Astrocyte (in vitro differentiated cells and primary cell): Measurements from ENCODE around the gene ARHGAP23. TPM values are rescaled to one million over a fixed set of nuclear protein-coding genes. Genes with fewer than 3 reads are reported as not detected.

Source experiments
- DNase-seq: peaks from one replicate; pipeline ENCODE4 v3.0.0-alpha.2; 2010; ENCODE audit warnings: low read depth
- FAIRE-seq: peaks from 2 replicates; lab custom pipeline; 2011; peaks lifted over from hg19 to GRCh38; lab: Jason Lieb, UNC
- H2AFZ ChIP-seq: 2 replicates; pipeline ENCODE4 v1.6.0; 2012; ENCODE audit warnings: low read depth, low read length, inconsistent platforms
- H3K27ac ChIP-seq: 2 replicates; pipeline ENCODE4 v1.5.1; 2011; ENCODE audit warnings: low read depth, low read length, inconsistent platforms
- H3K27me3 ChIP-seq: 2 replicates; pipeline ENCODE4 v1.6.0; 2011; ENCODE audit warnings: low read length, inconsistent platforms; ENCODE audit not compliant: insufficient read depth
- H3K36me3 ChIP-seq: 2 replicates; pipeline ENCODE4 v1.5.1; 2011; ENCODE audit warnings: low read length, inconsistent platforms; ENCODE audit not compliant: insufficient read depth
- H3K4me1 ChIP-seq: 2 replicates; pipeline ENCODE4 v1.5.1; 2011; ENCODE audit warnings: low read length, inconsistent platforms; ENCODE audit not compliant: insufficient read depth
- H3K4me2 ChIP-seq: 2 replicates; pipeline ENCODE4 v1.6.0; 2012; ENCODE audit warnings: low read length, inconsistent platforms
- H3K4me3 ChIP-seq: 2 replicates; pipeline ENCODE4 v1.5.1; 2011; ENCODE audit warnings: low read depth, mild to moderate bottlenecking, low read length, inconsistent platforms; ENCODE audit not compliant: insufficient read depth
- H3K79me2 ChIP-seq: 2 replicates; pipeline ENCODE4 v1.6.0; 2012; ENCODE audit warnings: mild to moderate bottlenecking, low read length, inconsistent platforms; ENCODE audit not compliant: insufficient read depth
- H3K9ac ChIP-seq: 2 replicates; pipeline ENCODE4 v1.6.0; 2012; ENCODE audit warnings: mild to moderate bottlenecking, low read length, inconsistent platforms
- H3K9me3 ChIP-seq: 2 replicates; pipeline ENCODE4 v1.5.1; 2012; ENCODE audit warnings: low read depth, mild to moderate bottlenecking, low read length, inconsistent platforms; ENCODE audit not compliant: insufficient read depth
- H4K20me1 ChIP-seq: 2 replicates; pipeline ENCODE4 v1.6.0; 2012; ENCODE audit warnings: low read length, inconsistent platforms; ENCODE audit not compliant: insufficient read depth
- H3K27ac Mint-ChIP-seq: one replicate; pipeline ENCODE4 v1.8.0; 2021; ENCODE audit warnings: mild to moderate bottlenecking, mixed read lengths; ENCODE audit not compliant: unreplicated experiment
- H3K27me3 Mint-ChIP-seq: one replicate; pipeline ENCODE4 v1.8.0; 2021; ENCODE audit warnings: low read depth, mixed read lengths; ENCODE audit not compliant: unreplicated experiment
- H3K36me3 Mint-ChIP-seq: one replicate; pipeline ENCODE4 v1.8.0; 2021; ENCODE audit warnings: low read depth, mixed read lengths; ENCODE audit not compliant: unreplicated experiment
- H3K4me1 Mint-ChIP-seq: one replicate; pipeline ENCODE4 v1.8.0; 2021; ENCODE audit warnings: low read depth, mixed read lengths; ENCODE audit not compliant: unreplicated experiment
- H3K4me3 Mint-ChIP-seq: one replicate; pipeline ENCODE4 v1.8.0; 2021; ENCODE audit warnings: mild to moderate bottlenecking, moderate library complexity, mixed read lengths; ENCODE audit not compliant: unreplicated experiment
- H3K9me3 Mint-ChIP-seq: one replicate; pipeline ENCODE4 v1.8.0; 2021; ENCODE audit warnings: mild to moderate bottlenecking, mixed read lengths; ENCODE audit not compliant: unreplicated experiment
- EZH2 ChIP-seq: IDR thresholded peaks from 2 replicates; pipeline ENCODE4 v1.6.1; 2012; ENCODE audit warnings: mild to moderate bottlenecking, low read length, inconsistent platforms; ENCODE audit not compliant: insufficient read depth
- total RNA-seq: library from RNA; stranded (reverse); gene quantifications from 2 replicates; pipeline ENCODE4 v1.2.1, GENCODE V29; 2021
- TF ChIP-seq, protein P1 (sequence below): IDR thresholded peaks from 2 replicates; pipeline ENCODE4 v1.5.1; 2011; ENCODE audit warnings: low read depth, mild to moderate bottlenecking, inconsistent platforms, low read length, moderate library complexity; ENCODE audit not compliant: insufficient read depth

Gene ARHGAP23
- total RNA-seq, 1 donor from 2014 or later, result 118 TPM

DNA sequence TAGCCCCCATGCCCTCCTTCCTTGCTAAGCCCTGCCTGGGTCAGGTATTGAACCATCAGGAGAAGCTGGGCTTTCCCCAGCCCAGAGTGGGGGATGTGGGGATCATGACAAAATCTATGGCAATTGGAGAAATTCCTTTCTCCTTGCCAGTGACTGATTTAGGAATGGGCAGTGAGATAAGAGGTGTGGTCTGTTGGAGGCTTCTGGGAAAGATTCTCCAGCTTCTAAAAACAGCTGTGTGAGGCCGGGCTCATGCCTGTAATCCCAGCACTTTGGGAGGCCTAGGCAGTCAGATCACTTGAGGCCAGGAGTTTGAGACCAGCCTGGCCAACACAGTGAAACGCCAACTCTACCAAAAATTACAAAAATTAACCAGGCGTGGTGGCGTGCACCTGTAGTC, 108.4 kb downstream of the ARHGAP23 start:
- Mint-ChIP-seq H3K36me3 (peaks cover 3% of the 10 kb centered on the region), H3K27me3 (peaks cover 41% of the 10 kb centered on the region), H3K4me3 (no peak overlapping the region), H3K4me1 (peaks cover 4% of the 10 kb centered on the region), H3K27ac (peak overlapping the region; percentile 34), H3K9me3 (peaks cover 1% of the 10 kb centered on the region)
- no peaks in the 10 kb centered on the region for H3K79me2 ChIP-seq
- H3K27ac ChIP-seq, result no peak overlapping the region
- no peak overlapping the region for H3K9ac ChIP-seq
- H2AFZ ChIP-seq, result no peak overlapping the region
- H3K4me3 ChIP-seq, result no peak overlapping the region
- H3K9me3 ChIP-seq, result no peaks in the 10 kb centered on the region
- DNase-seq (no peak), FAIRE-seq (no peak)
- TF ChIP-seq, protein P1, sequence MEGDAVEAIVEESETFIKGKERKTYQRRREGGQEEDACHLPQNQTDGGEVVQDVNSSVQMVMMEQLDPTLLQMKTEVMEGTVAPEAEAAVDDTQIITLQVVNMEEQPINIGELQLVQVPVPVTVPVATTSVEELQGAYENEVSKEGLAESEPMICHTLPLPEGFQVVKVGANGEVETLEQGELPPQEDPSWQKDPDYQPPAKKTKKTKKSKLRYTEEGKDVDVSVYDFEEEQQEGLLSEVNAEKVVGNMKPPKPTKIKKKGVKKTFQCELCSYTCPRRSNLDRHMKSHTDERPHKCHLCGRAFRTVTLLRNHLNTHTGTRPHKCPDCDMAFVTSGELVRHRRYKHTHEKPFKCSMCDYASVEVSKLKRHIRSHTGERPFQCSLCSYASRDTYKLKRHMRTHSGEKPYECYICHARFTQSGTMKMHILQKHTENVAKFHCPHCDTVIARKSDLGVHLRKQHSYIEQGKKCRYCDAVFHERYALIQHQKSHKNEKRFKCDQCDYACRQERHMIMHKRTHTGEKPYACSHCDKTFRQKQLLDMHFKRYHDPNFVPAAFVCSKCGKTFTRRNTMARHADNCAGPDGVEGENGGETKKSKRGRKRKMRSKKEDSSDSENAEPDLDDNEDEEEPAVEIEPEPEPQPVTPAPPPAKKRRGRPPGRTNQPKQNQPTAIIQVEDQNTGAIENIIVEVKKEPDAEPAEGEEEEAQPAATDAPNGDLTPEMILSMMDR, result no peak
- no peak for TF ChIP-seq EZH2
- no peaks in the 10 kb centered on the region for H3K36me3 ChIP-seq
- no peaks in the 10 kb centered on the region for H4K20me1 ChIP-seq
- H3K4me2 ChIP-seq, result no peak overlapping the region
- H3K4me1 ChIP-seq, result no peaks in the 10 kb centered on the region
- H3K27me3 ChIP-seq, result peaks cover 20% of the 10 kb centered on the region

DNA sequence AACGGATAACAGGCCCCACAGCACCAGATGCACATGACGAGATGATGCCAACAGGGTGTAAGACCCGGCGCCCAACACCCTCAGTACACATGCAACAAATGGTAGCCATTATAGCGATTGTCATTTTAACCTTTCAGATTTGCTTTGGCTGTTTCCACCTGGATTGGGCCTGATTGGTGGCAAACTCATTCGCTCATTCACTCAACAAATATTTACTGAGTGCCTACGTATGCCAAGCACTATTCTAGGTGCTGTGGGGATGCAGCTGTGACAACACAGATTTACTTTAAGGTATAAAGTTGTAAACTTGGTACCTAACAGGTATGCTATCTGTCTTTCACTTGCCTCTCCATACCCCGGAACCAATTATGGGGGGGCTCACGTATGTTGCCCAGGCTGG, 110.6 kb downstream of the ARHGAP23 start:
- Histone ChIP-seq H3K36me3 (no peaks in the 10 kb centered on the region), H3K9me3 (no peaks in the 10 kb centered on the region), H3K4me1 (no peaks in the 10 kb centered on the region), H2AFZ (no peak overlapping the region), H3K9ac (no peak overlapping the region), H3K27ac (no peak overlapping the region), H3K27me3 (peaks cover 17% of the 10 kb centered on the region), H4K20me1 (no peaks in the 10 kb centered on the region), H3K4me2 (no peak overlapping the region), H3K4me3 (no peak overlapping the region), H3K79me2 (no peaks in the 10 kb centered on the region)
- H3K9me3 Mint-ChIP-seq, result peaks cover 1% of the 10 kb centered on the region
- FAIRE-seq, result no peak
- H3K4me1 Mint-ChIP-seq, result peaks cover 4% of the 10 kb centered on the region
- DNase-seq, result no peak
- no peak for TF ChIP-seq EZH2
- TF ChIP-seq, protein P1, result no peak
- H3K36me3 Mint-ChIP-seq, result peaks cover 5% of the 10 kb centered on the region
- peaks cover 54% of the 10 kb centered on the region for H3K27me3 Mint-ChIP-seq
- H3K4me3 Mint-ChIP-seq, result no peak overlapping the region
- H3K27ac Mint-ChIP-seq, result no peak overlapping the region

DNA sequence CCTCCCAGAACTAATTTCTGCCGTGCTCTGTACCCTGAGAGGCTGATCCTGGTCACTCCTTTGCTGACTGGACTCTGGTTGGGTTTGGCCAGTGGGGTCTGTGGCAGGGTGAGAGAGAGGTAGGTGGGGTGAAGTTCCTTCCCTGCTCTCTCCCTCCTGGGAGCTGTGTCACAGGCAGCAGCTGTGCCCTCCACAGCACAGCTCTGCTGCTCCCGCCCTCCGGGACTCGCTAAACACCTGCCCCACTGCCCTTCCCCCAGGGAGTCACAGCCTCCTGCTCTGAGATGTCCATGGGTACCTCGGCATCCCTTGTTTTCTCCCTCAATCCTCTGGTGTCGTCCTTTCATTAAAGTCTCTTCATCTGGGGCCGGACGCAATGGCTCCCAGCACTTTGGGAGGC, 111.1 kb downstream of the ARHGAP23 start:
- H3K4me3 ChIP-seq, result no peak overlapping the region
- no peak for TF ChIP-seq EZH2
- TF ChIP-seq, protein P1, result no peak
- H3K4me1 ChIP-seq, result no peaks in the 10 kb centered on the region

More for the DNA sequence above, 111.1 kb downstream of the ARHGAP23 start:
- Mint-ChIP-seq H3K27me3 (peaks cover 49% of the 10 kb centered on the region), H3K4me3 (no peak overlapping the region), H3K36me3 (peaks cover 5% of the 10 kb centered on the region), H3K4me1 (peaks cover 3% of the 10 kb centered on the region), H3K9me3 (peaks cover 1% of the 10 kb centered on the region), H3K27ac (no peak overlapping the region)
- Histone ChIP-seq H4K20me1 (no peaks in the 10 kb centered on the region), H3K9ac (no peak overlapping the region), H3K27ac (no peak overlapping the region), H2AFZ (no peak overlapping the region), H3K27me3 (peaks cover 16% of the 10 kb centered on the region), H3K4me2 (no peak overlapping the region), H3K9me3 (no peaks in the 10 kb centered on the region), H3K36me3 (no peaks in the 10 kb centered on the region), H3K79me2 (no peaks in the 10 kb centered on the region)
- no peak for FAIRE-seq
- no peak for DNase-seq
